ENCODE data around the gene SLC28A2. TPM values are rescaled to one million over a fixed set of nuclear protein-coding genes. Genes with fewer than 3 reads are reported as not detected.
"Not testable (repeated sequence)": the region's sequence is repeated elsewhere in the genome, so short reads cannot be mapped to it uniquely, and the experiment has no call there.

Gene SLC28A2
- total RNA-seq, 4 donors from 2014 or later, result not detected

DNA sequence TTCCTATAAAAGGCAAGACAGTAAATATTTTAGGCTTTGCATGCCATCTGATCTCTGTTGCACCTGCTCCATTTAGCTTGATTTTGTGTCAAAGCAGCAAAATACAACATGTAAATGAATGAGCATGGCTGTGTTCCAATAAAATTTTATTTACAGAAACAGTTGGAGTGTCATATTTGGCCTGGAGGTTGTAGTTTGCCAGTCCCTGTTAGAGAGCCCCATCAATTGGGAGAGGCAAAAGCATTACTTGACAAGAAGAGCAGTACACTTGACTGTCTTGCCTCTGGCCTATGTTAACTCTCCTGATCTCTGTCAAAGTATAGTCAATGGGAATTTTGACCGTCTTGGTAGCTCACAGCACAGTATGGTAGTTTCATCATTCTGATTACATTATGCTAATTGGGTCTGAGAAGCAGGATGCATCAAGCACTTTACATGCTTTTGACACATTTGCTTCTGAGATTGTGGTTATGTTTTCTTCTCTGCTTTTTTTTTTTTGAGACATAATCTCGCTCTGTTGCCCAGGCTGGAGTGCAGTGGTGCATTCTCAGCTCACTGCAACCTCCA lies 35.4 kb downstream of the SLC28A2 start:
- WGBS, 2 donors, result 68 to 74% methylated on average over 2 of the region's 2 CpGs
- TF ChIP-seq POLR2A (IDR thresholded peaks at IDR 0.05) (no peak), EP300 (IDR thresholded peaks at IDR 0.05) (no peak)
- TF ChIP-seq, protein P1, sequence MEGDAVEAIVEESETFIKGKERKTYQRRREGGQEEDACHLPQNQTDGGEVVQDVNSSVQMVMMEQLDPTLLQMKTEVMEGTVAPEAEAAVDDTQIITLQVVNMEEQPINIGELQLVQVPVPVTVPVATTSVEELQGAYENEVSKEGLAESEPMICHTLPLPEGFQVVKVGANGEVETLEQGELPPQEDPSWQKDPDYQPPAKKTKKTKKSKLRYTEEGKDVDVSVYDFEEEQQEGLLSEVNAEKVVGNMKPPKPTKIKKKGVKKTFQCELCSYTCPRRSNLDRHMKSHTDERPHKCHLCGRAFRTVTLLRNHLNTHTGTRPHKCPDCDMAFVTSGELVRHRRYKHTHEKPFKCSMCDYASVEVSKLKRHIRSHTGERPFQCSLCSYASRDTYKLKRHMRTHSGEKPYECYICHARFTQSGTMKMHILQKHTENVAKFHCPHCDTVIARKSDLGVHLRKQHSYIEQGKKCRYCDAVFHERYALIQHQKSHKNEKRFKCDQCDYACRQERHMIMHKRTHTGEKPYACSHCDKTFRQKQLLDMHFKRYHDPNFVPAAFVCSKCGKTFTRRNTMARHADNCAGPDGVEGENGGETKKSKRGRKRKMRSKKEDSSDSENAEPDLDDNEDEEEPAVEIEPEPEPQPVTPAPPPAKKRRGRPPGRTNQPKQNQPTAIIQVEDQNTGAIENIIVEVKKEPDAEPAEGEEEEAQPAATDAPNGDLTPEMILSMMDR (IDR thresholded peaks at IDR 0.05), result no peak
- no peaks in the 10 kb centered on the region for H3K36me3 ChIP-seq

DNA sequence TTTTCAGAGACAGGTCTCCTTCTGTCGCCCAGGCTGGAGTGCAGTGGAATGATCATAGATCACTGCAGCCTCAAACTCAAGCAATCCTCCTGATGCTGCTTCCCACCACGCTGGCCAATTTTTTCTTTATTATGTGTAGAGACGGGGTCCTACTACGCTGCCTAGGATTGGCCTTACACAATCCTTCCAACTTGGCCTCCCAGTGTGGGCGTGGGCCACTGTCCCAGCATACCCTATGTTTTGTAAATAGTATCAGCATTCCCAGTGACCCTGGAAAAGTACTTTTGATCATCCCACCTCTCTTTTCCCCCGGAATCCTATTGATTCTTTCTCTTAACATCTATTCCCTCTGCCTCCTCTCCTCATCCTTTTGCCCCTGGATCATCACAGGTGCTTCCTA lies 36.9 kb downstream of the SLC28A2 start:
- H3K4me3 ChIP-seq, result no peak overlapping the region
- H3K27ac ChIP-seq, result no peak overlapping the region
- no peak for TF ChIP-seq POLR2A (IDR thresholded peaks at IDR 0.05)
- TF ChIP-seq, protein P1 (IDR thresholded peaks at IDR 0.05), result no peak
- DNase-seq (ENCODE audit: low spot score in 2 of 2), result no peak
- 73 to 79% methylated on average over 6 of the region's 6 CpGs for WGBS, 2 donors
- H3K4me1 ChIP-seq, result no peaks in the 10 kb centered on the region
- no peaks in the 10 kb centered on the region for H3K9me3 ChIP-seq
- no peaks in the 10 kb centered on the region for H3K27me3 ChIP-seq
- no peaks in the 10 kb centered on the region for H3K36me3 ChIP-seq

More for the DNA sequence above, 35.4 kb downstream of the SLC28A2 start:
- Histone ChIP-seq H3K4me3 (no peak overlapping the region), H3K27ac (no peak overlapping the region), H3K27me3 (no peaks in the 10 kb centered on the region), H3K4me1 (no peaks in the 10 kb centered on the region), H3K9me3 (no peaks in the 10 kb centered on the region)
- DNase-seq (ENCODE audit: low spot score in 2 of 2), result no peak

DNA sequence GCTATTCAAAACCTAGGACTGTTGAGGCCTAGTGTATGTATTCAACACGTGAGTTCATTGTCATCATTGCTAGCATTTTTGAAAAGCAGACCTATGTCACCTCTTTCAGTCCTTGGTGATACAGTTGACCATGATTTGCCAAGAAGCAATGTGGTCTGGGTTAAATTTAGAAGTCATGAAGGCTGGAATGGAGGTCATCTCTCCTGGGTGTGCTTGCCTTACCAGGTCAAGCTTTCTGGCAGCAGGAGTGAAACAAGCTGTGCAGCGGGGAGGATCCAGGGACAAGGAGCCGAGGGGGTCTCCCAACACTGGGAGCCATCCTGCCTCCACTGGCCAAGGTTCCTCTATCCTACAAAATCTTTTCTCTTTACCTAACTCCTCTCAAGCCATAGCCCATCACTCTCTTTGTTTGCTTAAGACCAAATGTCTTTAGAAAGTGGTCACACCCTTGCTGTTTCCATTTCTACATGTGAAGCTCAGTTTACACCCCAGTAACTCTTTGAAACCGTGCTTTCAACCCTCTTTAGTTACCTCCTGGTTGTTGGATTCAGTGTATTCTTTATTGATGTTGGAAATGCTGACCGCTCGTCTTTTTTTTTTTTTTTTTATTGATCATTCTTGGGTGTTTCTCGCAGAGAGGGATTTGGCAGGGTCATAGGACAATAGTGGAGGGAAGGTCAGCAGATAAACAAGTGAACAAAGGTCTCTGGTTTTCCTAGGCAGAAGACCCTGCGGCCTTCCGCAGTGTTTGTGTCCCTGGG lies 40.0 kb downstream of the SLC28A2 start:
- Histone ChIP-seq H3K27me3 (no peaks in the 10 kb centered on the region), H3K27ac (no peak overlapping the region), H3K4me3 (no peak overlapping the region), H3K9me3 (no peaks in the 10 kb centered on the region), H3K36me3 (no peaks in the 10 kb centered on the region), H3K4me1 (no peaks in the 10 kb centered on the region)
- TF ChIP-seq EP300 (IDR thresholded peaks at IDR 0.05) (no peak), POLR2A (IDR thresholded peaks at IDR 0.05) (no peak)
- TF ChIP-seq, protein P1 (IDR thresholded peaks at IDR 0.05), result no peak
- 71 to 73% methylated on average over 9 of the region's 9 CpGs for WGBS, 2 donors
- no peak for DNase-seq (ENCODE audit: low spot score in 2 of 2)

DNA sequence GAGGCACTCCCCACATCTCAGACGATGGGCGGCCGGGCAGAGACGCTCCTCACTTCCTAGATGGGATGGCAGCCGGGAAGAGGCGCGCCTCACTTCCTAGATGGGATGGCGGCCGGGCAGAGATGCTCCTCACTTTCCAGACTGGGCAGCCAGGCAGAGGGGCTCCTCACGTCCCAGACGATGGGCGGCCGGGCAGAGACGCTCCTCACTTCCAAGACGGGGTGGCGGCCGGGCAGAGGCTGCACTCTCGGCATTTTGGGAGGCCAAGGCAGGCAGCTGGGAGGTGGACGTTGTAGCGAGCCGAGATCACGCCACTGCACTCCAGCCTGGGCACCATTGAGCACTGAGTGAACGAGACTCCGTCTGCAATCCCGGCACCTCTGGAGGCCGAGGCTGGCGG lies 41.3 kb downstream of the SLC28A2 start:
- not testable (repeated sequence) for H3K4me1 ChIP-seq; H3K4me3 ChIP-seq; H3K36me3 ChIP-seq; DNase-seq (ENCODE audit: low spot score in 2 of 2); H3K27ac ChIP-seq; H3K27me3 ChIP-seq; H3K9me3 ChIP-seq
- WGBS, 2 donors, result no CpG with 5 or more reads among the region's 27 CpGs

DNA sequence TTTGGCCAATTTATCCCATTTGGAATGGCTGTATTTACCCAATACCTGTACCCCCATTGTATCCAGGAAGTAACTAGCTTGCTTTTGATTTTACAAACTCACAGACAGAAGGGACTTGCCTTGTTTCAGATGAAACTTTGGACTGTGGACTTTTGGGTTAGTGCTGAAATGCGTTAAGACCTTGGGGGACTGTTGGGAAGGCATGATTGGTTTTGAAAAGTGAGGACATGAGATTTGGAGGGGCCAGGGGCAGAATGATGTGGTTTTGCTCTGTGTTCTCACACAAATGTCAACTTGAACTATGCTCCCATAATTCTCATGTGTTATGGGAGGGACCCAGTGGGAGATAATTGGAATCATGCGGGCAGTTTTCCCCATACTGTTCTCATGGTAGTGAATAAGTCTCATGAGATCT lies 46.9 kb downstream of the SLC28A2 start:
- H3K27ac ChIP-seq; DNase-seq (ENCODE audit: low spot score in 2 of 2); H3K4me1 ChIP-seq; H3K4me3 ChIP-seq; H3K27me3 ChIP-seq; H3K36me3 ChIP-seq; H3K9me3 ChIP-seq: not testable (repeated sequence)
- WGBS, 2 donors, result 92 to 93% methylated on average over 2 of the region's 2 CpGs

DNA sequence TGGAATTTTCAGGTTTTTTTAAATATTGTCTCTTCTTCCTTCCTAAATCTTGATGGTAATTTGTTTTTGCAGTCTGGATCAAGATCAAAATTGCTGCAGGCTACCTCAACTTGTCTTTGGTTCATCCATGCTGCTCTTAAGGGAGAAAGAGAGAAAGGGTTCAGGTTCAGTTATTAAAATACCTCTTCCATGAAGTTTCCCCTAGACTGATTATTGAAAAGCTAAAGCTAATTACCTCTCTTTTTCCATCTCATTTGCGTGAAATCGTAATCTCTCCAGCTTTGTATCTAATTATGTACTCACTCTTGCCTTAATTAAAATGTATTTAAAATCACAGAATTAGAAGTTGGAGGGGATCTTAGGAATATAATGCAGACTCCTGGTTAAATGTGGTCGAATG lies 52.7 kb downstream of the SLC28A2 start:
- Histone ChIP-seq H3K4me1 (peaks cover 0 to 14% (median 0%) of the 10 kb centered on the region in 4 donors), H3K27me3 (no peaks in the 10 kb centered on the region), H3K9me3 (no peaks in the 10 kb centered on the region), H3K36me3 (no peaks in the 10 kb centered on the region), H3K4me3 (no peak overlapping the region), H3K27ac (no peak overlapping the region)
- WGBS, 2 donors, result 86 to 91% methylated on average over 3 of the region's 3 CpGs
- no peak for DNase-seq (ENCODE audit: low spot score in 2 of 2)
- TF ChIP-seq POLR2A (IDR thresholded peaks at IDR 0.05) (no peak), EP300 (IDR thresholded peaks at IDR 0.05) (no peak)
- TF ChIP-seq, protein P1 (IDR thresholded peaks at IDR 0.05), result no peak
